ENCODE results near the gene OMA1.

Gene OMA1

DNA sequence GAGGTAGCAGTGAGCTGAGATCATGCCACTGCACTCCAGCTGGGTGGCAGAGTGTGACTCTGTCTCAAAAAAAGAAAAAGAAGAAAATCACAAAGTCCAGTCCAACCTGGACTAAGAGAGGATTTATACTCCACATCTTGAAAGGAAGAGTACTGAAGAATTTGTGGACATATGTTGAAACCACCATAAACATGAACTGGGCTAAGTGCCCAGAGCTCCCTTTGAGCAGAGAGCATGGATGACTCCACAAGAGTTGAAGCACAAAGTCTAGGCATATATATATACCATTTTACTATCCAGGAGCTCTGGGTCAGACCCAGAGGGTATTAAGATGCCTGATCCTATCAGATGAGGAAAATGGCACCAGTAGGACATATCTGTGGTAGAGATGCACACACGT is 86.6 kb downstream of the OMA1 start:
- DNase-seq (ENCODE audit: low read depth in 2 of 2) = no peak

DNA sequence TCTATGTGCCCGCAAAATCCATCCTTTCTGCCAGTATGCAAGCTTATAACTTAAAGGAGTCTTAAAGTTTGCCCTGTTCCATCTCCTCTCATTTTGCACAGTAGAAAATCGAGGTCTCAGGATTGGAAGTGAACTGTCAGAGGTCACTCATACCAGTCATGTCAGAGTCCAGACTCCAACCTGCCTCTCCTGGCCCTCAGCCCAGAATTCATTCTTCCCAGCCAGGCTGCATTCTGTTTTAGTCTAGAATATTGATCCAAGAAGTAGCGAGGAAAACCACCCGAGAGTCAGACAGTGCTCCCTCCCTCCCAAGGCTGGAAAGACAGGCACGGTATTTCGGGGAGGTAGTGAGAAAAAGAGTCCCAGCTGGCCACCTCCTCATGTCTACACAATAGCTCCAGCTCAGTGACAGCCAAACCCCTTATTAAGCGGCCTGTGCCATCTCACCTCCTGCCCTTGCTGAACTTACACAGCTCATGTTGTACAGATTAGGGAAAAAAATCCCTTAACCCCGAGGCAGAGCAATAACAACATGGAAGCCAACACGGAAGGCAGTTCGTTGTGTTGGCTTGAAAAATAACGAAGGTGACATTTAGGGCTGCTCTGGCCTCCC is 89.4 kb downstream of the OMA1 start:
- DNase-seq (ENCODE audit: low read depth in 2 of 2) = no peak

DNA sequence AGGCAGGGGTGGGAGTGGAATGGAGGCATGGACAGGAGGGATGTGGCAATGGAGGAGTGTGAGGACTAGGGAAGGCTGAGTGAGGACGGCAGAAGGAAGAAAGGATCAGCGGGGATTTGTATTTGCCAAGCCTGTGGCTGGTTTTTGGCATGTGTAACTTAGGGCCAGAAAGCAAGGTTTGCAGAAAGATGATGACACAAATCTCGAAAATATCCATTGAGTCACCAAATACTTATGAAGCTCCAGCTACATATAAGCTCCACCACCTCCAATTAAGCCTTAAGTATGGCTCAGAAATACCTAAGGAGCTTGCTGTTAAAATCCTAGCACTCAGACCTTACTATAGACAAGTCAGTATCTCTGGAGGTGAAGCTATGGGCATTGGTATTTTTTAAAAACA is 90.1 kb downstream of the OMA1 start:
- DNase-seq (ENCODE audit: low read depth in 2 of 2) = no peak

DNA sequence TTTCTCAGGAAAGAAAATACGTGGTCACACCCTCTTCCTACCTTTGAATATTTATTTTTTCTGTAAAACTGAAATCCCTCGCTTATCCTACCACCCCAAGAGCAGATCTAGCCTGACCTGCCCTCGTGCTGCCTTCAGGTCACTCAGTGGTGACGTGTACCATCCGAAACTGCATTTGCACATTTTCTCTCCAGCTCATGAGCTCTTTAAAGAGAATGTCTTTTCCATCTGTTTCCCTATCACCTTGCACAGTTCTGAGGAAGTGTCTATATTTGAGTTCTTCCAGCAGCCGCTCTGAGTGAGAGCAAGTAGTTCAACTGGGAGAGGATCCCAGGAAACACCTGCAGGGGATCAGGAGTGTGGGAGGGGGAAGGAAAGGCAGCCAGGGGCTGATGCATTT is 91.7 kb downstream of the OMA1 start:
- DNase-seq (ENCODE audit: low read depth in 2 of 2) = no peak

DNA sequence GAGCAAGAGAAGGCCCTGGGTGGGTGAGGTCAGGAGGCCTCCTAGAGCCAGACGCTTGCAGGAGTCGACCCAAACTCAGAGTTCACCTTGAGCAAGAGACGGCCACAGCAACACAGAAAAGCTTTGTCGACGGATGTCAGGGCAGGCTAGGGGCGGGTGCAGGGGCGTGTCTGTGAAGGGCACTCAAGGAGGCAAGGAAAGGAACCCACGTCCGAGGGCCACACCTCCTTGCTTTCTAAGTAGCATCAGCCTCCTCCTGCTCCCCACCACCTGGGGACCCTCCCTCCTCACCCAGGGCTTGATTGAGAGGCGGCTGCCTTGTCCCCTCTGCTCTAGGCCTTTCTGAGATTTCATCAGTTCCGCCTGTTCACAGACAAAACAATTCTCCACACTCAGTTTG is 92.1 kb downstream of the OMA1 start:
- no peak for DNase-seq (ENCODE audit: low read depth in 2 of 2)

DNA sequence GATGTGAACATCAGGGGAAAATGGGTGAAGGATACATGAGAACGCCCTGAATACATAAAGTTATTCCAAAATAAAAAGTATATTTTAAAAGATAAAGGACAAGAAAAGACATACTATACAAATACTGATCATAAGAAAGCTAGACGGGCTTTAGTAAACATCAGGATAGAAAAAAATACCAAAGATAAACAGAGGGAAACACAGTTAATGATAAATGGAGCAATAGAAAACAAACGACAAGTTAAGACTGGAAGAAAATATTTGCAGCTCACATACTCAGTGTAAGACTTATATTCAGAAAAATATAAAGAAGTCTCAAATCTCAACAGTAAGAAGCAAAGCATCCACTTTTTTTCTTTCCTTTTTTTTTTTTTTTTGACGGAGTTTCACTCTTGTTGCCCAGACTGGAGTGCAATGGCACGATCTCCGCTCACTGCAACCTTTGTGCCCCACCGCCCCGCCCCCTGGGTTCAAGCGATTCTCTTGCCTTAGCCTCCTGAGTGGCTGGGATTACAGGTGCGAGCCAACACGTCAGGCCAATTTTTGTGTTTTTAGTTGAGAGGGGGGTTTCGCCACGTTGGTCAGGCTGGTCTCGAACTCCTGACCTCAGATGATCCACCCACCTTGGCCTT is 94.8 kb downstream of the OMA1 start:
- DNase-seq (ENCODE audit: low read depth in 2 of 2) = no peak

DNA sequence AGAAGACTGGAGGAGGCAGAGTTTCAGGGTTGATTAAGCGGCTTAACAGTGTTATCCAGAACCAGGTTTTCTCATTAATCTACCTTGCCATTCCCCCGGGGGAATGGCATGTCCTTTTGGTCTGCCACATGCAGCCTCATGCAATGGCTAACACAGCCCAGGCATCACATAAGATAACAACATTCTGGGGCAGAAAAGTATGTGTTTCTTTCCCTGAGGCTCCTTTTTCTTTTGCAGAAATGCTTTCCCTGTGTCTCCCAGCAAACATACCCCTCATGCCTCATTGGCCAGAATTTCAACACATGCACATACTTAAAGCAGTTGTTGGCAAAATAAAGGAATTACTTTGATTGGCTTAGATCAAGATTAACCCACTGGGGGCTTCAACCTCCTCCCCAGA is 98.6 kb downstream of the OMA1 start:
- DNase-seq (ENCODE audit: low read depth in 2 of 2) = no peak

DNA sequence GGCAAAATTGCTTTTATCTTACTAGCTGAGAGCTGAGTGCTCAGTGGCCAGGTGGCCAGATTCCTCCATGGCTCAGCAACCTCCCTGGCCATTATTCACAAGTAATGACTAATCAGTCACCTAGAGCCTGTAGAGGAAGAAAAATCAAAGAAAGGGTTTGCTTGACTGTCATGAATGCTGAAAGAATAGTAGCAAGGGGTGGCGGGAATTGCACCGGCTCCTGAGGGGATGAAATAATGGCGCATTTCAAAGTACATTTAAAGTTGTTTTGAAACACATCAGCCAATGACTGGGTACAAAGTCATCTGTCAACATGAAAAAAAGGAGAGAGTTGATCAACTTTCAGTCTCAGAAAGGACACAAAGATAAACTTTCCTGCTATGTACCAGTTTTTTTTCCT is 99.5 kb downstream of the OMA1 start:
- DNase-seq (ENCODE audit: low read depth in 2 of 2) = no peak

DNA sequence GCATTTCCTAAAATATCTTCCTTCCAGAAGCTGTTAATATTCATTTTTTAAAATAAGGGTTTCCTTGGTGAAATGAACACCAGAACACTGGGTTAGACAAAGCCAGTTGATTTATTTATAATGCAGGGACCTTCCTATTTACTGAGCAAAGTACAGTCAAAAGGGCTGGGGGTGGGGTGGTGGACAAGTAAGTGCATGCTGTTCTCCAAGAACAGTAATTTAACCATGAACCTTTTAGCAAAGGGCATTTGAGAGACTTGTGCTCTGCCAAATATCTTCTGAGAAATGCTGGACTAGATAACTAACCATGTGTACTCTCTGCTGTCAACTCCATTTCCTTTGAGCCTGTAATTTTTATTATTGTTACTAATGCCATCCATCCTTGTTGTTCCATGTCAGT is 100.2 kb downstream of the OMA1 start:
- DNase-seq (ENCODE audit: low read depth in 2 of 2) = no peak

DNA sequence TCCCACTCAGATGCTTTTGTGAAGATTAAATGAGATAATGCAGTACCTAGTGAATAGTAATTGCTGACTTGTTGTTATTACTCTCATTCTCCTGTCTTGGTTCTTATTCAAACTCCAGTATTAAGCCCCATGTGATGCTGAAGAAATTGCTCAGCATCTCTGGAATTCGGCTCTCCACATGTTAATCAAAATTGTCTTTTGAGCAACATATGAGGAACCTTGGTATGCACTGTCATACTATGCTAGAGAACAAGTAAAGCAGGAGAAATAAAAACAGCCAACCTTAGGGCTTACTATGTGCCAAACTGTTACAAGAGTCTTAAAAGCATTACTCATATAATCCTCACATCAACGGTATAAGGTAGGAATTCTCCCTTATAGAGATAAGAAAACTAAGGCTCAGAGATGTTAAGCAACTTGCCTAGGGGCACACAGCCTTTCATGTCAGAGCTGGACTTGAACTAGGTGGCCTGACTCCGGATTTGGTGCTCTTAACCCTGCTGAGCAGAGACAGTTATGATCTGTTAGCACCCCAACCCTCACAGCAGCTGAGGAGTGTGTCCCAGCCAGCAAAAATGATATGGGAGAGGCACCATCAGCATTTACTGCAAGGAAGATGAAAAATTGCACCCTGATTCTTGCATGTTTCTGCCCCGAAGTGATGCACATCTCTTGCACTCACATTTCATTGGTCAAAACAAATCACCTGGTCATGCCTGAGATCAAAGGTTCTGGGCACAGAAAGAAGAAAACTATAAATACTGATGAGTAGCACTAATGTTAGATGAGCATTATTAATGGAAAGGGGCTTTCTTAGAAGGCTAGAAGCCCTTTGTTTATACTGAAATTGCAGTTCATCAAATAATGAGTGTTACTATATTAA is 102.3 kb downstream of the OMA1 start:
- no peak for DNase-seq (ENCODE audit: low read depth in 2 of 2)

DNA sequence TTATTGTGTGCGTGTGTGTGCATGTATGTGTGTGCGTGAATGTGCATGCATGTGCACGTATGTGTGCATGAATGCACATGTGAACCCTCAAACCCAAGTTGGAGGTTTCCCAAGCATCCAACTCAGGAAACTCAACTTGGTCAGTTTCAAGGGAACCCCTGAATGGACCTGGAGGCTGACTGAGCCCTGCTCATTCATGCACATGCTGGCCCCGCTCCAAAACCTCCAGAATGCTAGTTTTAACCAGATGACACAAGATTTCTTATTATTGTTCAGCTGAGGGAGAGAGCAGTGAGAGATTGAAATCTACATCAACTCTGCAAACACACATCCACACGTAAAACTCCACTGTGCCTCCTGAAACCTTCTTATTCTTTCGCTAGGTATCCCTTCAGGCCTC is 104.4 kb downstream of the OMA1 start:
- no peak for DNase-seq (ENCODE audit: low read depth in 2 of 2)

DNA sequence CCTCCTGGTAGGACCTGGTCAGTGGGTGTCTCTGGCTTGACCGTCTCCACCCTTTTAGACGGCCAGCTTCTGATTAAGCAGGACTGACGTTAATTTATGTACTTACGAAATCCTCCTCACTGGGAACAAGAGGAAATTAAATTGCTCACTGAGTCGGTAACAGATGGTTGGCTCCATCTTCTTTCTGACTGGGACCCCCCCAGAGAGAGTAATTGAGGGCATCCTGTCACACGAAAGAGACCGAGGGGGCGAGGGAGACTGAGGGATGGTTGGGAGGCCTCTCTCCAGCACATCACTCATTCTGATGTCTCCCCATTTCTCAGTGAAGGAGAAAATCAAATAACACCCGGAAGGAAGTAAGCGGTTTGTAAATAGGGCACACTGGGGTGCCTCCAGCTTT is 104.8 kb downstream of the OMA1 start:
- DNase-seq (ENCODE audit: low read depth in 2 of 2) = no peak

DNA sequence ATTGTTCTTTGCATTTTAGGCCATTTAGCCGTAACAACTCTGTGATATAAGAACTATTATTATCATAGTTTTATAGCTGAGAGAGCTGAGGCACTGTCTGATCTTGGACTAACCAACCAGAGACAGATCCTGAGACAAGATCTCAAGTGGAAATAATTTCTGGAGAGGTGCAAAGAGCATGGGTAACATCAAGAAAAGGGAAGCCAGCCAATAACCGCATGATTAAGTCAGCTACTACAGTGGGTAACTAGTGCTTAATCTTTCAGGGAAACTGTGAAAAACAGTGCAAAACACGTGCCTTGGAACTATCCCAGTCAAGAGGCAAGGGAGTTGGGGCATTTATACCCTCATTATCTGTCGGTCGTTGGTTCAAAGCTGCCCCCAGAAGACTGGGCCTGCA is 105.8 kb downstream of the OMA1 start:
- no peak for DNase-seq (ENCODE audit: low read depth in 2 of 2)

DNA sequence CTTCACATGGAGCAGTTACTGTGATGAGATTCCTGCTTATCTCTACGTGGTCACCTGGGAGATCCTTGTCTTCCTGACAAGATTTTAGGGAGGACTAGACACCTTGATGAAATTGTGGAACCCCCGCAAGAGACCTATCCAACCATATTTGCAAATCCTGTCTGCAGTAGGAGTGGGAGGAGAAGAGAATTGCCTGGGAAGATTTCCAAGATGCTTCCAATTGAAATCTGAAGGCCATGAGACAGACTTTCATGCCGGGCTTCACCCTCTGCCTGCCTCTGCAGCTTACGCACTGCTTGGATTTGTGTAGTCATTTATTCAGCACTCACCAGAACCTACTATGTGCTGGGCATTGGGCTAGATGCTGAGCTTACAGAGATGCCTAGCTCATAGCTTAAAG is 106.6 kb downstream of the OMA1 start:
- no peak for DNase-seq (ENCODE audit: low read depth in 2 of 2)

DNA sequence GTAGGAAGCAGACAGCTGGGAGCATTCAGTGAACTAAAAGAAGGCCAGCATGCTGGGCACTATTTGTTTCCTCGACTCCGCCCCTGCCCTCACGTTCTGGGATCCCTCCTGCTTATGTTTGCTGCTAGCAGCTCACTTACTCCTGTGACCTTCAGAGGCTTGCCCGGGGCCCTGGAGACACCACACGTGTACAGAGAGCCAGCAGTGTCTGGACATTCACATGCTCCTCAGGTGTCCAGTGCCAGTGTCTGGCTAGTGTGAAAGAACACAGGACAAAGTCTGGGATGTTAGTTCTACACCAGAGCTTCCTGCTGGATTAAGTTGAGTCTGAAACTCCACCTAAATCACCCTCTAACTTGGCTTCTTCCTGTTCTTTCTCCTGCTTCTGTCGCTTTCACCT is 108.1 kb downstream of the OMA1 start:
- no peak for DNase-seq (ENCODE audit: low read depth in 2 of 2)

DNA sequence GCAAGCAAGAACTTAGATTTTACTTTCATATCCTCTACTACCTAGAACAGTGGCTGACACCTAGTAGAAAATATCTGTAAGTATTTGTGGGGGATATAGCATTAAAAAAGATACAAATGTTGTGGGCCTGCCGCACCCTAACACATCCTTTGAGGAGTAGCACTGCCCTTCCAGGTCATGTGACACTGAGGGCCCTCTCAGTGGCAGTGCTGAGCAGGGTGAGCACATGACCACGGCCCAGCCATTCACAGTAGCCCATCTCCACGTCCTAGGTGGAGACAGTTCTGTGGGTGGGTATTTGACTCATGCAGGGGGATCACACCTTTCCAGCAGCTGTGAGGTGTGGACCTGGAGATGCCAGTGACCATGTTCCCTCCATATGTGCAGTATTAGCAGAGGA is 108.9 kb downstream of the OMA1 start:
- no peak for DNase-seq (ENCODE audit: low read depth in 2 of 2)

DNA sequence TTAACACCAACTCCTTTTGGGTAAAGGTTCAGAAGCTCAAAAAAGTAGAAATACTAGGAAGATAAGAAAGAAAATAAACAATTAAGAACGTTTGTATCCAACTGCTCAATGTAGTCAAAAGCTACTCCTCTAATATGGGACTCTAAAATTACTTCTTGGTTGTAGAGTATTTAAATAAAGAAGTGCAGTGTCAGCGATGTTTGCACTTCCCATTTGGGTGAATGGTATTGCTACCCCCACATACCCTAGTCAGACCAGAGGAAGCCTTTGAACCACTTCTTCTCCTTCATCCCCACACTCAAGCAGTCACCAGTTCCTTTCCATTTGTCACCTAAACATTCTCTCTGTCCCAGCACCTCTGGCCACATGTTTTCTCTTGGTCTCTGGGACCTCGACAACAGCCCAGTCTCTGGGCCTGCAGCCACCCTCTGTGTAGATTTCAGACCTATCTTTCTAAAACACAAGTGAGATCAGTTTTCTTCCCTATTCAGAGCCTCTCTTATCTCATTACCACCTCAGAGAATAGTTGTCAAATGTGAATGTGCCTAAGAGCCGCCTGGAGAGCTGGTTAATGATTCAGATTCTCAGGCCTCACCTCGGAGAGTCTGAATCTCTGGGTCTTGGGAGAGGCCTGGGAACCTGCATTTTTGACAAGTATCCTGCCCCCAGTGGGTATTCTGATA is 109.8 kb downstream of the OMA1 start:
- DNase-seq (ENCODE audit: low read depth in 2 of 2) = no peak

DNA sequence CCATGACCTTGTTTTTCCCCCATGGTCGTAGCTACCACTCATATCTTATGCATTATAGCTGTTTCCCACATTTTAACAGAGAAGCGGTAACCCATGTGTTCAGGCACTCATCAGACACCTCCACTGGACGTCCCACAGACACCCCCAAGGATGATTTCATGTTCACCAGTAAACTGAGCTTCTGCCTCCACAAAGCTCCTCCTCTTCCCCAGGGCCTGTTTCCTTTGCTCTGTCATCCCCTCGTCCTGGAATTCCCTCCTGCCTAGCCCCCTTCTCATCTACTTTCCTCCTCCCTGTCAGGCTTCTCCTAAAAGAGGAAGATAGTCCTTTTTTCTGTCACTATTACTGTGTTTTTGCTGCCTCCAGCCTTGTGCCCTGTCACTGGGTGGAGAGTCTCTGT is 111.2 kb downstream of the OMA1 start:
- no peak for DNase-seq (ENCODE audit: low read depth in 2 of 2)

DNA sequence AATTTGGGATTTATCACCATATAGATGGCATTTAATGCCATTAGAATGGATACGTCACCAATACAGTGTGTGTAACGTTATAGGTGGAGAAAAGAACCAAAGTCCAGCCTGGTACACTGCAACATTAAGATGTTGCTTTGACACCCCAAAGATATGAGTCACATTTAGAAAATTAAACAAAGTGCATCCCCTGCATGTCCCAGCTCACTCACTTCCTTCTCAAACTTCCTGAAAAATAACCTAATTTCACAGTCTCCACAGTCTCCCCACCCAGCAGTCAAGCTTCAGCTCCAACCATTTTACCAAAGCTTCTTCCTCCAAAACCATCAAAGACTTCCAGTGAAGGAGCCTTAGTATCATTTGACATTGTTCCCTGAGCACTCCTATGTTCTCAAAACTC is 111.9 kb downstream of the OMA1 start:
- no peak for DNase-seq (ENCODE audit: low read depth in 2 of 2)

DNA sequence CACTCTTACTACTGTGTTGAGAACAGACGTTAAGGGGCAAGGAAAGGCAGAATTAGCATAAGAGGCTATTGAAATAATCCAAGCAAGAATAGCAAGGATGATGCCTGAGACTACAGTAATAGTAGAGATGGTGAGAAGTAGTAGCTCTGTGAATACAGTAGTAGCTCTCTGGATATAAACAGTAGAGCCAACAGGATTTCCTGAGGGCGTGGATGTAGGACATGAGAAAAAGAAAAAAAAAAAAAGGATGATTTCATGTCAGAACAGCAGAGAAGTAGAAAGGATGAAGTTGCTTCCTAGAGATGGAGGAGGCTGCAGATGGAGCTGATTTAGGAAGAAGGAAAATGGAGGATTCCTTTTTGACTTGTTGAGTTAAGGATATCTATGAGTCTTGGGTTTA is 112.3 kb downstream of the OMA1 start:
- DNase-seq (ENCODE audit: low read depth in 2 of 2) = no peak

DNA sequence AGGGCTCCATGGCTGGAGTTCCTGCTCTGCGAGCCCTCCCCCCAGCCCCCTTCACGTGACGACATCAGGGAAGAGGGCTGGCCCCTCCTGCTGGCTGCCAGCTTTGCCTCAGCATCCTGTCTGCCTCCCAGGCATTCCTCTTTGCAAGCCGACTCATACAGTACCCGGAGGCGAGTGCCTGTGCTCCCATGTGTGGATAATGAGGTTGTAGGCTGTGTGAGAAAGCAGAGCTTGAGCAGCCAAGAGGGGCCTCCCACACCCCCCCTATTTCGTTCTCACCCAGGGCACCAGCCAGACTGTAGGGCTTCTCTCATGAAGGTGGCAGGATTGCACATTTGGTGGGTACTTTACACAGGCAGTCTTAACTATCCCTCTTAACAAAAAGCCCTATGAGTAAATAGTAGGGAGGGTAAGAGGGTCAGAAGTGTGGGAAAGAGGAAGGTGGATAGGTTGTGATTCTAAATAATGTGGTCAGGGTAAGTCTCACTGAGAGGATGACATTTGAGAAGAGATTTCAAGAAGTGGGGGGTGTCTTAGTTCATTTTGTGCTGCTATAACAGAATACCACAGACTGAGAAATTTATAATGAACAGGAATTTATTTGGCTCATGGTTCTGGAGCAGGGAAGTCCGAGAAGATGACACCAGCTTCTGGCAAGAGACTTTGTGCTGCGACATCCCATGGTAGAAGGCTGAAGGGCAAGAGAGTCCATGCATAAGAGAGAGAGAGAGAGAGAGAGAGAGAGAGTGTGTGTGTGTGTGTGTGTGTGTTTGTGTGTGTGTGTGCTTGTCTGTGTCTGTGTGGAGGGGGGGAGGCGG is 113.5 kb downstream of the OMA1 start:
- no peak for DNase-seq (ENCODE audit: low read depth in 2 of 2)

Measured in stimulated activated CD4-positive, alpha-beta T cell treated with anti-CD3 and anti-CD28 coated beads, Interleukin-15, amount 100 ng/mL, for 48 hours (primary cell).